Keratinocyte (primary cell): ENCODE data around the gene ZFP62.
"Not testable (repeated sequence)": the region's sequence is repeated elsewhere in the genome, so short reads cannot be mapped to it uniquely, and the experiment has no call there.

Experiments
- EZH2 ChIP-seq: IDR thresholded peaks from one replicate; pipeline ENCODE4 v1.6.1; 2012; ENCODE audit warnings: inconsistent platforms, mild to moderate bottlenecking, low read length, moderate library complexity
- TF ChIP-seq, protein P1 (sequence below), 3 experiments: IDR thresholded peaks in 1 of 3; conservative IDR thresholded peaks in 1 of 3; optimal IDR thresholded peaks in 1 of 3; 2 replicates in 2 of 3; 3 replicates in 1 of 3; pipeline versions ENCODE3 to v1.5.1; 2011; ENCODE audit warnings: low read length in 3 of 3, mild to moderate bottlenecking in 3 of 3, moderate library complexity in 2 of 3, control low read depth in 1 of 3, inconsistent platforms in 1 of 3; ENCODE audit not compliant: insufficient read depth in 2 of 3; ENCODE audit errors: extremely low read depth in 1 of 3

DNA sequence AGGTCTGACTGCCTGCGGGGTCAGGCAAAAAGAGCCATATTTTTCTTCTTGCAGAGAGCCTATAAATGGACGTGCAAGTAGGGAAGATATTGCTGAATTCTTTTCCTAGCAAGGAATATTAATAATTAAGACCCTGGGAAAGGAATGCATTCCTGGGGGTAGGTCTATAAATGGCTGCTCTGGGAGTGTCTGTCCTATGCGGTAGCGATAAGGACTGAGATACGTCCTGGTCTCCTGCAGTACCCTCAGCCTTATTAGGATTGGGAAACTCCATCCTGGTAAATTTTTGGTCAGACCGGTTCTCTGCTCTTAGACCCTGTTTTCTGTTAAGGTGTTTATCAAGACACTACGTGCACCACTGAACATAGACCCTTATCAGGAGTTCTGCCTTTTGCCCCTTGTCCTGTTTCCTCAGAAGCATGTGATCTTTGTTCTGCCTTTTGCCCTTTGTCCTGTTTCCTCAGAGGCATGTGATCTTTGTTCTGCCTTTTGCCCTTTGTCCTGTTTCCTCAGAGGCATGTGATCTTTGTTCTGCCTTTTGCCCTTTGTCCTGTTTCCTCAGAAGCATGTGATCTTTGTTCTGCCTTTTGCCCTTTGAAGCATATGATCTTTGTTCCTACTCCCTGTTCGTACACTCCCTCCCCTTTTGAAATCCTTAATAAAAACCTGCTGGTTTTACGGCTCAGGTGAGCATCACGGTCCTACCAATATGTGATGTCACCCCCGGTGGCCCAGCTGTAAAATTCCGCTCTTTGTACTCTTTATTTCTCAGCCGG lies 32.1 kb downstream of the ZFP62 start:
- TF ChIP-seq, protein P1, sequence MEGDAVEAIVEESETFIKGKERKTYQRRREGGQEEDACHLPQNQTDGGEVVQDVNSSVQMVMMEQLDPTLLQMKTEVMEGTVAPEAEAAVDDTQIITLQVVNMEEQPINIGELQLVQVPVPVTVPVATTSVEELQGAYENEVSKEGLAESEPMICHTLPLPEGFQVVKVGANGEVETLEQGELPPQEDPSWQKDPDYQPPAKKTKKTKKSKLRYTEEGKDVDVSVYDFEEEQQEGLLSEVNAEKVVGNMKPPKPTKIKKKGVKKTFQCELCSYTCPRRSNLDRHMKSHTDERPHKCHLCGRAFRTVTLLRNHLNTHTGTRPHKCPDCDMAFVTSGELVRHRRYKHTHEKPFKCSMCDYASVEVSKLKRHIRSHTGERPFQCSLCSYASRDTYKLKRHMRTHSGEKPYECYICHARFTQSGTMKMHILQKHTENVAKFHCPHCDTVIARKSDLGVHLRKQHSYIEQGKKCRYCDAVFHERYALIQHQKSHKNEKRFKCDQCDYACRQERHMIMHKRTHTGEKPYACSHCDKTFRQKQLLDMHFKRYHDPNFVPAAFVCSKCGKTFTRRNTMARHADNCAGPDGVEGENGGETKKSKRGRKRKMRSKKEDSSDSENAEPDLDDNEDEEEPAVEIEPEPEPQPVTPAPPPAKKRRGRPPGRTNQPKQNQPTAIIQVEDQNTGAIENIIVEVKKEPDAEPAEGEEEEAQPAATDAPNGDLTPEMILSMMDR (optimal IDR thresholded peaks at IDR 0.05 in 1 of 3, IDR thresholded peaks at IDR 0.05 in 1 of 3, conservative IDR thresholded peaks at IDR 0.05 in 1 of 3; ENCODE audit: extremely low read depth in 1 of 3, insufficient read depth in 2 of 3, low read length in 3 of 3) = not testable (repeated sequence)
- not testable (repeated sequence) for TF ChIP-seq EZH2
